RWPE1 (cell line): Measurements from ENCODE around the gene CLDN18.

Experiments used
- CTCF ChIA-PET: fragments of 350-600 bp; sonication (Branson Sonifier 250); formaldehyde crosslinking; extraction: SDS; loops from one replicate; lab custom pipeline; 2021; lab: Yijun Ruan, JAX
- POLR2A ChIA-PET: fragments of 400-600 bp; formaldehyde crosslinking; extraction: SDS; loops from one replicate; lab custom pipeline; 2020; ENCODE audit warnings: antibody characterized with exemption; ENCODE audit not compliant: low non-redundant PET; lab: Yijun Ruan, JAX
- DNase-seq: peaks from one replicate; pipeline ENCODE4 v3.0.0; 2012; ENCODE audit warnings: low spot score
- H3K27ac ChIP-seq: fragments of 450-650 bp; 2 replicates; pipeline ENCODE4 v1.5.1; 2017
- TF ChIP-seq, protein P1 (sequence below): fragments of 450-650 bp; conservative IDR thresholded peaks from 2 replicates; pipeline ENCODE4 v1.5.1; 2017; ENCODE audit warnings: low read depth, mild to moderate bottlenecking

The CLDN18 gene

DNA sequence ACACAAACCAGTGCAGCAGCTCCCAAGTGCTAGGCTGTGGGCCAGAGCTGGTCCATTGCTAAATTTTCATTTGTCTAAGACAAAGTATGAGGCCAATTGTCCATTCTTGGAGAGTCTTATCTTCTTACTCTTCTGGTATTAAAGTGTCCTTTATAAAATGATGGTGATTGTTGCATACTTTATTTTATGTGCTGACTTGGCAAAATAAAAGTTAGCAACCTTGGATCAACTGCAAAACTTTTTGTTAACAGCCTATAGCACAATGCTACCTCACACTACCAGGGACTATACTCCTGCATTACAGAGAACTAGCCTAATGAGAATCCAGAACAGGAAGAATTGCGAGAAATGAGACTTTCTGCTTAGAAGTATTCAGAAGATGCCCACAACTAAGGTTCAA is 44.1 kb downstream of the CLDN18 start:
- POLR2A ChIA-PET = no interaction called here
- DNase-seq = no peak
- no peak overlapping the region for H3K27ac ChIP-seq
- CTCF ChIA-PET = interaction anchor here (1.1 kb wide), 1 partner anchor 944 kb away, joined by 3 read pairs; no protein-coding TSS in a partner anchor
- TF ChIP-seq, protein P1, sequence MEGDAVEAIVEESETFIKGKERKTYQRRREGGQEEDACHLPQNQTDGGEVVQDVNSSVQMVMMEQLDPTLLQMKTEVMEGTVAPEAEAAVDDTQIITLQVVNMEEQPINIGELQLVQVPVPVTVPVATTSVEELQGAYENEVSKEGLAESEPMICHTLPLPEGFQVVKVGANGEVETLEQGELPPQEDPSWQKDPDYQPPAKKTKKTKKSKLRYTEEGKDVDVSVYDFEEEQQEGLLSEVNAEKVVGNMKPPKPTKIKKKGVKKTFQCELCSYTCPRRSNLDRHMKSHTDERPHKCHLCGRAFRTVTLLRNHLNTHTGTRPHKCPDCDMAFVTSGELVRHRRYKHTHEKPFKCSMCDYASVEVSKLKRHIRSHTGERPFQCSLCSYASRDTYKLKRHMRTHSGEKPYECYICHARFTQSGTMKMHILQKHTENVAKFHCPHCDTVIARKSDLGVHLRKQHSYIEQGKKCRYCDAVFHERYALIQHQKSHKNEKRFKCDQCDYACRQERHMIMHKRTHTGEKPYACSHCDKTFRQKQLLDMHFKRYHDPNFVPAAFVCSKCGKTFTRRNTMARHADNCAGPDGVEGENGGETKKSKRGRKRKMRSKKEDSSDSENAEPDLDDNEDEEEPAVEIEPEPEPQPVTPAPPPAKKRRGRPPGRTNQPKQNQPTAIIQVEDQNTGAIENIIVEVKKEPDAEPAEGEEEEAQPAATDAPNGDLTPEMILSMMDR = no peak

DNA sequence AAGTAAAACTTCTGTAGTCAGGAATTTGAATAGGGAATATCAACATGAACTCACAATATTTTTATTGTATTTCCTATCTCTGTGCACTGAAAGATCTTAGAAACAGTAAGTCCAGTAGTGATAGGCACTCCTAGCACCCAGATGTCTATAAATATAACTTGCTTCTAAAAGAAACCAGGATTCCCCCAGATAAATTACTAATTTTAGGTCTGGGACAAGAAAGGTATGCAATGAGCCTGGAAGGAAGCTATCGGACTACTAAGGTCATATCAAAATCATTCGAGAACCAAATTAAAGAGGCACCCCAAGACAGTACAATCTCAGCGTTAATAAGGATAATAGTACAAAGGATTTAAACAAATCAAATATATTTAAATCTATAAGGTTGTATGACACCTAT is 47.4 kb downstream of the CLDN18 start:
- ChIA-PET POLR2A (no interaction called here), CTCF (no interaction called here)
- DNase-seq = no peak
- TF ChIP-seq, protein P1 = no peak
- H3K27ac ChIP-seq = no peak overlapping the region

DNA sequence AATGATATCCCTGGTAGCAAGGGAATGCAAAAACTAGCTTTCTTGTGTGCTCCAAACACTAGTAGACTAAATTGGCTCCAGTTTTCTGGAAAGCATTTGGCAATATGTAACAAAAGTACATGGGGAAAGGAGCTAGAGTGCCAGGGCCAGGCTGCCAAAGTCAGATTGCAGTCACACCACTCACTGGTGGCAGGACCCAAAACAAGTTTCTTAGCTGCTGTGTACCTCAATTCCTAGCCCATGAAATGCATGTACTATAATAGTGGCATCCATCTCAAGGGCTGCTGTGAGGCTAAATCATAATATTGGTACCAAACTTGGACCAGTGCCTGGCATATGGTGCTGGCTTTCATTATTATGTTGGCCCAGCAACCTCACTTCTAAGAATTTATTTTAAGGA is 49.3 kb downstream of the CLDN18 start:
- ChIA-PET POLR2A (no interaction called here), CTCF (interaction anchor here (0.7 kb wide), 1 partner anchor 88 kb away, joined by 3 read pairs; no protein-coding TSS in a partner anchor)
- TF ChIP-seq, protein P1 = no peak
- H3K27ac ChIP-seq = no peak overlapping the region
- DNase-seq = no peak

DNA sequence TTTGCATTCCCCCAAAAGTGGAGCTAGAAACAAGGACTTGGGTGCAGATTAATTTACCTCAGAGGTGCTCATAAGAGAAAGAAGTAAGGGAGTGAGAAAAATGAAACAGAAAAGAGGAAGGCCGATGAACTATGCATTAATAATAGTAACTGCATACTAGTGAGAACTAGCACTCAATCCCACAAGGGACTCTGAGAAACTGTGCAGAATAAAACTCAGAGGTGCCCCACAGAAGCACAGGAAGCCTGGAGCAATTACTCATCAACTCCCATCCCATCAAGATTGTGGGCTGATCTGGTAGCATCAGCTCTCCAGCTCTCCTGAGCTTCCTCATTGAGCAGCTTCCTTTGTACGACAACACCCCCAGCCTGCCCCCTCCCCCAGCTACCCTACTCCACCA is 50.8 kb downstream of the CLDN18 start:
- POLR2A ChIA-PET = no interaction called here
- DNase-seq = no peak
- CTCF ChIA-PET = interaction anchor here (0.8 to 1.8 kb wide), 2 partner anchors 9 to 58 kb away, joined by 4 to 6 read pairs; no protein-coding TSS in a partner anchor
- no peak overlapping the region for H3K27ac ChIP-seq
- TF ChIP-seq, protein P1 = no peak

DNA sequence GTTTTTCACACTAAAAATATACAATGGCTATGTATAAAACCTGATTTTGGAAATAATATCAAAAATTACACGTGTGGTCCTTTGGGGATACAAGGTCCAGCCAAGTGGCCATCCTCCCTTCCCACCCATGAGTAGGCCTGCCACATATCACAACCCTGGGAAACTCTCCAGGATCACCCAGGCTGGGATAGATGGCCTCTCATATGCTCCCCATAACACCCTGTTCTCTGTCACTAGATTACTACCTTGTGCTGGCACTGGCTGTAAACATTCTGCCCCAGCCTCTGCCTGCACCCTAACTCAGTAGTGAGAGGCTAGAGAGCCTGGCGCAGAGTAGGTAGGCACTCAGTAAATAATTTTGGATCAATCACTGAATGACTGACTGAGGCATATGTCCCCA is 52.1 kb downstream of the CLDN18 start:
- POLR2A ChIA-PET = no interaction called here
- CTCF ChIA-PET = no interaction called here
- DNase-seq = no peak
- H3K27ac ChIP-seq = no peak overlapping the region
- TF ChIP-seq, protein P1 = no peak

DNA sequence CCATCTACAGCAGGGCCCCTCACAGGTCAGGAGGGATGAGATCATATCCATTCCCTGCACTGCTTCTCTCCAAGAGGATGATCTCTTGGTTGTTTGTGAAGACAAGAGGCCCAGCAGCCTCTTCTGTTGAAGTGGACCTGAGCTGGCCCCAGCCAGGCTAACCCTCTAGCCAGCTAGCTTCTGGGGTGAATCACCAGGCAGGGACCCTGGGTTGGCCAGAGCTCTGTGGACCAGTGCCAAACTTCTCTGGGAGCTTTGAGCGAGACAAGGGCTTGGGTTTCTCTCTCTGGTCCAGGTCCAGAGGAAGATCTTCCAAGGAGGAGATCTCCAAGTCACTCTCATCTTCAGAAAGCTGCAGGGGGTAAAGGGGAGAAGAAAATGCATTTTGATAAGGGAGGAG is 52.7 kb downstream of the CLDN18 start:
- CTCF ChIA-PET = no interaction called here
- POLR2A ChIA-PET = no interaction called here
- TF ChIP-seq, protein P1 = no peak
- no peak for DNase-seq
- no peak overlapping the region for H3K27ac ChIP-seq
